ENCODE data around the gene B3GAT3.

- no peak for TF ChIP-seq CTCF (IDR thresholded peaks at IDR 0.05)
- no peak for TF ChIP-seq POLR2A (IDR thresholded peaks at IDR 0.05)
Observed at GRCh38 chr11:62592989-62593421, 28.8 kb downstream of the B3GAT3 start.
